Lung (tissue), 12 donors: ENCODE results near the gene XRCC3. TPM values are rescaled to one million over a fixed set of nuclear protein-coding genes. Genes with fewer than 3 reads are reported as not detected.

Source experiments
- ATAC-seq: fragments of 200-7000 bp; cut with Tn5 transposase; one replicate; pipeline ENCODE4 v1.9.1; 2020; ENCODE audit warnings: moderate number of reproducible peaks; ENCODE audit not compliant: insufficient read depth, low FRiP score
- DNase-seq, 3 donors: peaks; one replicate each; pipeline ENCODE4 v3.0.0-alpha.2; 2013 to 2017
- H3K27ac ChIP-seq, 2 donors: one replicate each; pipeline ENCODE4 v1.5.1; 2013; ENCODE audit warnings: mild to moderate bottlenecking in 2 of 2, moderate library complexity in 2 of 2, control low read depth in 1 of 2, inconsistent platforms in 1 of 2, low read depth in 1 of 2, low read length in 1 of 2
- H3K27me3 ChIP-seq, 3 donors: one replicate each; pipeline ENCODE4 v1.5.1; 2013; ENCODE audit warnings: low read length in 2 of 3; ENCODE audit not compliant: control insufficient read depth in 3 of 3, insufficient read depth in 3 of 3
- H3K36me3 ChIP-seq, 4 donors: one replicate each; pipeline ENCODE4 v1.5.1; 2013; ENCODE audit warnings: low read length in 4 of 4, mild to moderate bottlenecking in 1 of 4, moderate library complexity in 1 of 4; ENCODE audit not compliant: control insufficient read depth in 4 of 4, insufficient read depth in 4 of 4
- H3K4me1 ChIP-seq, 5 donors: one replicate each; pipeline ENCODE4 v1.5.1; 2013; ENCODE audit warnings: low read length in 5 of 5, mild to moderate bottlenecking in 2 of 5, moderate library complexity in 1 of 5; ENCODE audit not compliant: control insufficient read depth in 5 of 5, insufficient read depth in 5 of 5
- H3K4me3 ChIP-seq: one replicate; pipeline ENCODE4 v1.5.1; 2013; ENCODE audit warnings: mild to moderate bottlenecking, control low read depth, moderate library complexity
- H3K9ac ChIP-seq, 2 donors: one replicate each; pipeline ENCODE4 v1.5.1; 2013; ENCODE audit warnings: low read length in 2 of 2, control low read depth in 1 of 2; ENCODE audit not compliant: insufficient read depth in 1 of 2
- H3K9me3 ChIP-seq, 4 donors: one replicate each; pipeline ENCODE4 v1.5.1; 2013; ENCODE audit warnings: low read length in 3 of 4, mild to moderate bottlenecking in 1 of 4, moderate library complexity in 1 of 4; ENCODE audit not compliant: control insufficient read depth in 4 of 4, insufficient read depth in 3 of 4
- CTCF ChIP-seq: IDR thresholded peaks from 2 replicates; pipeline ENCODE4 v1.5.1; 2012; ENCODE audit warnings: mild to moderate bottlenecking; ENCODE audit errors: control extremely low read depth, extremely low read depth
- WGBS, 2 donors: extraction: QIAGEN DNeasy Blood & Tissue Kit; methylation state at CpG; one replicate each; pipeline ENCODE4 v1.1.7; 2013; 5-methylcytosine and 5-hydroxymethylcytosine counted together
- polyA plus RNA-seq, 2 donors: library from polyadenylated mRNA; stranded (reverse); fragments of 200-250 nt; gene quantifications; one replicate each; pipeline ENCODE4 v1.2.1, GENCODE V29; 2013
- total RNA-seq, 2 donors: library from RNA; depleted of rRNA in 1 of 2; stranded (reverse); fragments of >200 nt in 1 of 2; gene quantifications; one replicate each; pipeline ENCODE4 v1.2.1, GENCODE V29; 2014 to 2021
- donor health status: control.
- donor health status: control.
- donor health status: Bipolar disorder and iron deficiency.
- donor health status: healthy.
- donor health status: DM: yes; HTN: yes; CAD: no.

XRCC3 gene
- total and polyA plus RNA-seq, 4 donors = 4.4 to 10.4 (median 6.0) TPM

- no peak for TF ChIP-seq CTCF
- H3K27me3 ChIP-seq = no peaks in the 10 kb centered on the region
- H3K4me1 ChIP-seq = peaks cover 0 to 10% (median 0%) of the 10 kb centered on the region in 5 donors
- H3K9ac ChIP-seq = no peak overlapping the region
- DNase-seq = no peak
- no peak for ATAC-seq
- H3K4me3 ChIP-seq = no peak overlapping the region
- H3K27ac ChIP-seq = no peak overlapping the region
- H3K36me3 ChIP-seq = peaks cover 8 to 52% (median 14%) of the 10 kb centered on the region in 4 donors
- WGBS, 2 donors = 65 to 69% methylated on average over 14 of the region's 14 CpGs
- H3K9me3 ChIP-seq = no peaks in the 10 kb centered on the region
These were observed 25.9 kb upstream of the XRCC3 start for GRCh38 chr14:103740991-103741689.

- TF ChIP-seq CTCF = no peak
- Histone ChIP-seq H3K4me1 (peaks cover 0 to 22% (median 2%) of the 10 kb centered on the region in 5 donors), H3K27ac (no peak overlapping the region), H3K9ac (no peak overlapping the region), H3K9me3 (no peaks in the 10 kb centered on the region), H3K4me3 (no peak overlapping the region), H3K27me3 (no peaks in the 10 kb centered on the region), H3K36me3 (peaks cover 8 to 50% (median 14%) of the 10 kb centered on the region in 4 donors)
- ATAC-seq (no peak), DNase-seq (no peak)
- WGBS, 2 donors = 96% methylated on average over 30 of the region's 30 CpGs
These were observed 24.7 kb upstream of the XRCC3 start for GRCh38 chr14:103739793-103740501.

- H3K9me3 ChIP-seq = no peaks in the 10 kb centered on the region
- ATAC-seq = no peak
These were observed 24.2 kb upstream of the XRCC3 start for GRCh38 chr14:103739466-103739792.

More at GRCh38 chr14:103739466-103739792, 24.2 kb upstream of the XRCC3 start:
- Histone ChIP-seq H3K27ac (no peak overlapping the region), H3K9ac (no peak overlapping the region), H3K4me1 (peaks cover 0 to 26% (median 3%) of the 10 kb centered on the region in 5 donors), H3K4me3 (no peak overlapping the region), H3K36me3 (peaks cover 8 to 49% (median 15%) of the 10 kb centered on the region in 4 donors), H3K27me3 (no peaks in the 10 kb centered on the region)
- DNase-seq = no peak
- TF ChIP-seq CTCF = no peak
- WGBS, 2 donors = 94 to 95% methylated on average over 6 of the region's 6 CpGs
